Vagina (tissue), 2 donors: ENCODE results near the gene H2AZ2.

Experiments used
- CTCF ChIP-seq, 3 experiments: fragments of 450-650 bp in 2 of 3; fragments of 200-600 bp in 1 of 3; sonication (generic) in 1 of 3; IDR thresholded peaks; one replicate each; pipeline ENCODE4 v1.5.1; 2017 to 2019; ENCODE audit warnings: antibody characterized with exemption in 3 of 3, mild to moderate bottlenecking in 2 of 3, moderate library complexity in 2 of 3
- POLR2A ChIP-seq, 2 donors: fragments of 450-650 bp; IDR thresholded peaks; one replicate each; pipeline ENCODE4 v1.6.1; 2017; ENCODE audit warnings: antibody characterized with exemption in 2 of 2, mild to moderate bottlenecking in 2 of 2, moderate library complexity in 2 of 2
- POLR2AphosphoS5 ChIP-seq, 2 donors: sonication (generic); formaldehyde crosslinking; IDR thresholded peaks; one replicate each; pipeline ENCODE4 v1.9.0; 2017; ENCODE audit warnings: antibody characterized with exemption in 2 of 2, mild to moderate bottlenecking in 2 of 2, low read depth in 1 of 2; ENCODE audit not compliant: insufficient read depth in 1 of 2

- TF ChIP-seq POLR2A (IDR thresholded peaks at IDR 0.05), result peak in 1 of 2 donors; percentile 35
- peak in 2 of 3 experiments; percentile 12 to 15 for TF ChIP-seq CTCF (IDR thresholded peaks at IDR 0.05)
- peak; percentile 84 to 87 for TF ChIP-seq POLR2AphosphoS5 (IDR thresholded peaks at IDR 0.05; ENCODE audit: insufficient read depth in 1 of 2, low read depth in 1 of 2)
These were observed 50.3 kb downstream of the H2AZ2 start for GRCh38 chr7:44797329-44798258.
